Keratinocyte (primary cell): Measurements from ENCODE around the gene UBE2D2. TPM values are rescaled to one million over a fixed set of nuclear protein-coding genes. Genes with fewer than 3 reads are reported as not detected.

Source experiments
- DNase-seq: peaks from one replicate; pipeline ENCODE4 v3.0.0-alpha.2; 2011; ENCODE audit warnings: low read depth, missing footprints, low spot score
- FAIRE-seq: peaks from 2 replicates; lab custom pipeline; 2011; peaks lifted over from hg19 to GRCh38; lab: Jason Lieb, UNC
- H2AFZ ChIP-seq: 2 replicates; pipeline ENCODE4 v1.6.0; 2012; ENCODE audit warnings: low read length, control low read depth, inconsistent platforms; ENCODE audit not compliant: control insufficient read depth
- H3K27ac ChIP-seq: 2 replicates; pipeline ENCODE4 v1.5.1; 2011; ENCODE audit warnings: low read length; ENCODE audit not compliant: control insufficient read depth, insufficient read depth
- H3K27me3 ChIP-seq: 3 replicates; pipeline ENCODE4 v1.6.0; 2011; ENCODE audit warnings: low read length; ENCODE audit not compliant: control insufficient read depth, insufficient read depth; ENCODE audit errors: extremely low read depth
- H3K36me3 ChIP-seq, 2 experiments: 2 replicates in 1 of 2; 3 replicates in 1 of 2; pipeline ENCODE4 v1.5.1; 2011; ENCODE audit warnings: low read length in 2 of 2, mild to moderate bottlenecking in 1 of 2; ENCODE audit not compliant: control insufficient read depth in 2 of 2, insufficient read depth in 2 of 2; ENCODE audit errors: extremely low read depth in 1 of 2
- H3K4me1 ChIP-seq: 3 replicates; pipeline ENCODE4 v1.5.1; 2011; ENCODE audit warnings: low read length; ENCODE audit not compliant: control insufficient read depth, insufficient read depth; ENCODE audit errors: extremely low read depth
- H3K4me2 ChIP-seq: 3 replicates; pipeline ENCODE4 v1.6.0; 2011; ENCODE audit warnings: low read depth, low read length; ENCODE audit not compliant: control insufficient read depth, insufficient read depth; ENCODE audit errors: extremely low read depth
- H3K4me3 ChIP-seq, 3 experiments: fragments of 200-600 bp in 1 of 3; sonication (generic) in 1 of 3; 2 replicates in 2 of 3; 3 replicates in 1 of 3; pipeline ENCODE4 v1.5.1; 2011 to 2016; ENCODE audit warnings: low read length in 3 of 3, mild to moderate bottlenecking in 3 of 3, control low read depth in 2 of 3, inconsistent platforms in 1 of 3, low read depth in 1 of 3, mixed read lengths in 1 of 3, mixed run types in 1 of 3, moderate library complexity in 1 of 3; ENCODE audit not compliant: control insufficient read depth in 2 of 3, insufficient read depth in 2 of 3; ENCODE audit errors: extremely low read depth in 1 of 3
- H3K79me2 ChIP-seq: 2 replicates; pipeline ENCODE4 v1.6.0; 2012; ENCODE audit warnings: low read length; ENCODE audit not compliant: control insufficient read depth, insufficient read depth
- H3K9ac ChIP-seq: 3 replicates; pipeline ENCODE4 v1.6.0; 2011; ENCODE audit warnings: low read length; ENCODE audit not compliant: control insufficient read depth, insufficient read depth; ENCODE audit errors: extremely low read depth
- H3K9me1 ChIP-seq: 3 replicates; pipeline ENCODE4 v1.6.0; 2011; ENCODE audit warnings: low read length; ENCODE audit not compliant: control insufficient read depth, insufficient read depth; ENCODE audit errors: extremely low read depth
- H3K9me3 ChIP-seq: 2 replicates; pipeline ENCODE4 v1.5.1; 2012; ENCODE audit warnings: low read depth, low read length; ENCODE audit not compliant: control insufficient read depth
- H4K20me1 ChIP-seq: 3 replicates; pipeline ENCODE4 v1.6.0; 2011; ENCODE audit warnings: low read length; ENCODE audit not compliant: control insufficient read depth, insufficient read depth; ENCODE audit errors: extremely low read depth
- EZH2 ChIP-seq: IDR thresholded peaks from one replicate; pipeline ENCODE4 v1.6.1; 2012; ENCODE audit warnings: inconsistent platforms, mild to moderate bottlenecking, low read length, moderate library complexity
- dilution Hi-C: fragments of 300-500 bp; cut with MboI; formaldehyde crosslinking; loops from one replicate; pipeline ENCODE4 v1.7.0; 2020; ENCODE audit warnings: low sequenced_read_pairs; ENCODE audit not compliant: extremely low pct_ligation_motif_present
- polyA plus RNA-seq, 5 experiments: library from polyadenylated mRNA; depleted of rRNA in 3 of 5; stranded (reverse) in 3 of 5; stranded (forward) in 1 of 5; unstranded in 1 of 5; fragments of >200 nt; gene quantifications; 1 replicate in 1 of 5; 2 replicates in 3 of 5; 3 replicates in 1 of 5; pipeline versions ENCODE4 v1.2.1 to v1.2.3, GENCODE V29; 2011 to 2012; ENCODE audit warnings: missing spikeins in 2 of 5, low read depth in 1 of 5, low replicate concordance in 1 of 5
- TF ChIP-seq, protein P1 (sequence below), 3 experiments: IDR thresholded peaks in 1 of 3; conservative IDR thresholded peaks in 1 of 3; optimal IDR thresholded peaks in 1 of 3; 2 replicates in 2 of 3; 3 replicates in 1 of 3; pipeline versions ENCODE3 to v1.5.1; 2011; ENCODE audit warnings: low read length in 3 of 3, mild to moderate bottlenecking in 3 of 3, moderate library complexity in 2 of 3, control low read depth in 1 of 3, inconsistent platforms in 1 of 3; ENCODE audit not compliant: insufficient read depth in 2 of 3; ENCODE audit errors: extremely low read depth in 1 of 3

Gene UBE2D2
- polyA plus RNA-seq, 1 donor (not counting 4 experiments of a cell fraction or from before 2014, with no cell fraction given): 127 TPM

DNA sequence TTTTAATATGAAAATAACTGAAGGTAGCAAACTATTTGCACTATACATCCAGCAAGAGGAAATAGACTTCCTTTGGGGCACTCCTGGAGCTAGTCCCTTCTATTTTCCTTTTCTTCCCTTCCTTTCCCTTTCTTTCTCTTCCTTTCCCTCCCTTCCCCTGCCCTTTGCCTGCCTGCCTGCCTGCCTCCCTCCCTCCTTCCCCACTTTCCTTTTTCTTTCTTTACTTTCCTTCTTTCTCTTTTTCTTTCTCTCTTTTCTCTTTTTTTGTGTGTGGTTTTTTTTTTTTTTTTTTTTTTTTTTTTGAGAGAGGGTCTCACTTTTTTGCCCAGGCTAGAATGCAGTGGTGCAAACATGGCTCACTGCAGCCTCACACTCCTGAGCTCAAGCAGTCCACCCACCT, 69.7 kb downstream of the UBE2D2 start:
- H3K4me1 ChIP-seq: peaks cover 7% of the 10 kb centered on the region

DNA sequence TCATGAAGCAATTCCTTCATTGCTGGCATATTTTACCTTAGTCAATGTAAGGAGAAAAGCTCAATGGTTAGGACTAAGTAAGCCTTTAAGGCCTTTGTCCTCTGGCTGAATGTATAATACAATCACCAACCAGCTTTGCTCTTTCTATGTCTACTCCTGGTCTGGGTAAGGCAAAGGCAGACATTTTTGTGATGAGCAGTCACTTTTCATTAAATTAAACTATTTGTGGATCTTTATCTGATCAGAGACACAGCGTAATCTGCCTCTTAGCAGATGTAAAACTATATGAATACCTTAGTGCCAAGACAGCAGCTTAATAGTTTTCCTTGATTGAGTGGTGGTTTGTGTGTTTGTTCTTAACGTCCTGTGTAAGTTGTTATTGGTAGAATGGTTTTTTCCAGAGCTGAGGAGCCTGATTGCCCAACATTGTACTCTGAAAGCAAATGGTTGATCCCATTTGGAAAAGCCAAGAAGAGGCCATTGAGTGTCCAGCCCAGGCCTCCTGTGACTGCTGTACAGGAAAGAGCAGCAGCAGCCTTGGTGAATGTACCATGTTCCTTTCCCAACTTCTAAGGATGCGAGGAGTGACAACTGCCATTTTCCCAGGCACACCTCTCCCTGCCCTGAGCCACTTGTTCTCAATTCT, 70.5 kb downstream of the UBE2D2 start:
- H3K79me2 ChIP-seq: no peaks in the 10 kb centered on the region
- peaks cover 14% of the 10 kb centered on the region for H3K4me1 ChIP-seq
- H3K4me2 ChIP-seq: no peak overlapping the region
- no peak overlapping the region for H2AFZ ChIP-seq
- no peak overlapping the region for H3K27ac ChIP-seq
- no peak for DNase-seq
- H3K9ac ChIP-seq: no peak overlapping the region
- H4K20me1 ChIP-seq: peaks cover 4% of the 10 kb centered on the region
- dilution Hi-C loops: no loop called here
- no peak for TF ChIP-seq EZH2
- TF ChIP-seq, protein P1, sequence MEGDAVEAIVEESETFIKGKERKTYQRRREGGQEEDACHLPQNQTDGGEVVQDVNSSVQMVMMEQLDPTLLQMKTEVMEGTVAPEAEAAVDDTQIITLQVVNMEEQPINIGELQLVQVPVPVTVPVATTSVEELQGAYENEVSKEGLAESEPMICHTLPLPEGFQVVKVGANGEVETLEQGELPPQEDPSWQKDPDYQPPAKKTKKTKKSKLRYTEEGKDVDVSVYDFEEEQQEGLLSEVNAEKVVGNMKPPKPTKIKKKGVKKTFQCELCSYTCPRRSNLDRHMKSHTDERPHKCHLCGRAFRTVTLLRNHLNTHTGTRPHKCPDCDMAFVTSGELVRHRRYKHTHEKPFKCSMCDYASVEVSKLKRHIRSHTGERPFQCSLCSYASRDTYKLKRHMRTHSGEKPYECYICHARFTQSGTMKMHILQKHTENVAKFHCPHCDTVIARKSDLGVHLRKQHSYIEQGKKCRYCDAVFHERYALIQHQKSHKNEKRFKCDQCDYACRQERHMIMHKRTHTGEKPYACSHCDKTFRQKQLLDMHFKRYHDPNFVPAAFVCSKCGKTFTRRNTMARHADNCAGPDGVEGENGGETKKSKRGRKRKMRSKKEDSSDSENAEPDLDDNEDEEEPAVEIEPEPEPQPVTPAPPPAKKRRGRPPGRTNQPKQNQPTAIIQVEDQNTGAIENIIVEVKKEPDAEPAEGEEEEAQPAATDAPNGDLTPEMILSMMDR (optimal IDR thresholded peaks at IDR 0.05 in 1 of 3, IDR thresholded peaks at IDR 0.05 in 1 of 3, conservative IDR thresholded peaks at IDR 0.05 in 1 of 3; ENCODE audit: extremely low read depth in 1 of 3, insufficient read depth in 2 of 3, low read length in 3 of 3): no peak
- H3K4me3 ChIP-seq: no peak overlapping the region
- no peak for FAIRE-seq
- no peaks in the 10 kb centered on the region for H3K27me3 ChIP-seq
- peaks cover 11 to 13% of the 10 kb centered on the region in 2 experiments for H3K36me3 ChIP-seq
- H3K9me3 ChIP-seq: no peaks in the 10 kb centered on the region
- H3K9me1 ChIP-seq: no peaks in the 10 kb centered on the region

More for the DNA sequence above, 69.7 kb downstream of the UBE2D2 start:
- H3K27me3 ChIP-seq: no peaks in the 10 kb centered on the region
- H3K9ac ChIP-seq: no peak overlapping the region
- FAIRE-seq (no peak), DNase-seq (no peak)
- no peaks in the 10 kb centered on the region for H3K9me3 ChIP-seq
- no peak overlapping the region for H3K4me2 ChIP-seq
- H3K36me3 ChIP-seq: peaks cover 11 to 13% of the 10 kb centered on the region in 2 experiments
- no peaks in the 10 kb centered on the region for H4K20me1 ChIP-seq
- no peaks in the 10 kb centered on the region for H3K9me1 ChIP-seq
- no peaks in the 10 kb centered on the region for H3K79me2 ChIP-seq
- H3K4me3 ChIP-seq: no peak overlapping the region
- dilution Hi-C loops: no loop called here
- TF ChIP-seq, protein P1 (optimal IDR thresholded peaks at IDR 0.05 in 1 of 3, IDR thresholded peaks at IDR 0.05 in 1 of 3, conservative IDR thresholded peaks at IDR 0.05 in 1 of 3; ENCODE audit: extremely low read depth in 1 of 3, insufficient read depth in 2 of 3, low read length in 3 of 3): no peak
- no peak for TF ChIP-seq EZH2
- no peak overlapping the region for H2AFZ ChIP-seq
- H3K27ac ChIP-seq: no peak overlapping the region
